OCI-LY7 (cell line): ENCODE results near the gene ECE1. TPM values are rescaled to one million over a fixed set of nuclear protein-coding genes. Genes with fewer than 3 reads are reported as not detected.
A peak's percentile ranks its signal among the peaks of the same experiment; 100 is the strongest.

ENCODE experiments used
- BruUV-seq: library from RNA; stranded (reverse); fragments of 400-500 nt; replicated peaks from 2 replicates; lab custom pipeline; 2021; lab: Mats Ljungman, UMichigan
- CTCF ChIA-PET: fragments of 300-600 bp; sonication (Branson Sonifier 250); formaldehyde crosslinking; loops from one replicate; lab custom pipeline; 2022; ENCODE audit warnings: antibody characterized with exemption; ENCODE audit not compliant: unreplicated experiment; lab: Charles Lee
- POLR2A ChIA-PET: fragments of 300-600 bp; sonication (Branson Sonifier 250); formaldehyde crosslinking; loops from one replicate; lab custom pipeline; 2022; ENCODE audit warnings: antibody characterized with exemption; lab: Charles Lee
- DNase-seq: peaks from one replicate; pipeline ENCODE4 v3.0.0-alpha.2; 2015; ENCODE audit warnings: low spot score
- H2AFZ ChIP-seq: fragments of 200-600 bp; sonication (generic), shearing (Covaris generic); 2 replicates; pipeline ENCODE4 v1.6.1; 2014; ENCODE audit warnings: mild to moderate bottlenecking, antibody characterized with exemption, low read length, moderate library complexity
- H3K27ac ChIP-seq: fragments of 200-600 bp; sonication (generic); 2 replicates; pipeline ENCODE4 v1.5.1; 2014; ENCODE audit warnings: mixed run types, low read depth, mild to moderate bottlenecking, moderate library complexity, low read length, inconsistent platforms; ENCODE audit not compliant: poor library complexity, severe bottlenecking
- H3K36me3 ChIP-seq: fragments of 200-600 bp; sonication (generic); 2 replicates; pipeline ENCODE4 v1.6.1; 2014; ENCODE audit warnings: mild to moderate bottlenecking, antibody characterized with exemption, low read length, moderate library complexity, mixed read lengths; ENCODE audit not compliant: insufficient read depth
- H3K4me1 ChIP-seq: fragments of 200-600 bp; sonication (generic); 2 replicates; pipeline ENCODE4 v1.5.1; 2014; ENCODE audit warnings: mild to moderate bottlenecking, low read length; ENCODE audit not compliant: insufficient read depth, poor library complexity, severe bottlenecking
- H3K4me2 ChIP-seq: fragments of 200-600 bp; sonication (generic); 2 replicates; pipeline ENCODE4 v1.6.1; 2014; ENCODE audit warnings: mild to moderate bottlenecking, low read length
- H3K4me3 ChIP-seq: fragments of 200-600 bp; sonication (generic); 2 replicates; pipeline ENCODE4 v1.5.1; 2014; ENCODE audit warnings: mild to moderate bottlenecking, low read depth, low read length; ENCODE audit not compliant: poor library complexity, severe bottlenecking
- H3K79me2 ChIP-seq: fragments of 200-600 bp; sonication (generic); 2 replicates; pipeline ENCODE4 v1.6.1; 2016; ENCODE audit warnings: low read depth, mild to moderate bottlenecking, low read length, moderate library complexity, mixed read lengths; ENCODE audit not compliant: insufficient read depth
- H3K9me2 ChIP-seq: fragments of 200-600 bp; sonication (generic); 2 replicates; pipeline ENCODE4 v1.6.1; 2016; ENCODE audit warnings: mild to moderate bottlenecking, low read length, mixed read lengths; ENCODE audit not compliant: insufficient read depth
- H3K9me3 ChIP-seq: fragments of 200-600 bp; sonication (generic); 2 replicates; pipeline ENCODE4 v1.6.1; 2014; ENCODE audit warnings: mild to moderate bottlenecking, mixed run types, low read length, mixed read lengths
- H4K20me1 ChIP-seq: fragments of 200-600 bp; sonication (generic); 2 replicates; pipeline ENCODE4 v1.6.1; 2014; ENCODE audit warnings: mild to moderate bottlenecking, antibody characterized with exemption, low read length, moderate library complexity, mixed read lengths; ENCODE audit not compliant: insufficient read depth
- CTCF ChIP-seq: fragments of 200-600 bp; sonication (generic); conservative IDR thresholded peaks from 2 replicates; pipeline ENCODE4 v1.5.1; 2014; ENCODE audit warnings: mild to moderate bottlenecking, antibody characterized with exemption, low read length, moderate library complexity, mixed read lengths
- EZH2phosphoT487 ChIP-seq: fragments of 200-600 bp; sonication (generic); IDR thresholded peaks from 2 replicates; pipeline ENCODE4 v1.6.1; 2018; ENCODE audit warnings: low read depth, borderline replicate concordance, mild to moderate bottlenecking, mixed run types, antibody characterized with exemption, low read length, moderate library complexity, mixed read lengths
- intact Hi-C: fragments of 100-400 bp; cut with micrococcal nuclease; formaldehyde crosslinking; loops from one replicate; pipeline ENCODE4 v1.10.0; 2022; ENCODE audit not compliant: unreplicated experiment
- total RNA-seq, 2 experiments: library from RNA; depleted of rRNA in 1 of 2; stranded (reverse); fragments of >200 nt in 1 of 2; shearing (Covaris generic) in 1 of 2; gene quantifications; 2 replicates each; pipeline ENCODE4 v1.2.3, GENCODE V29; 2014 to 2022

ECE1 gene
- total RNA-seq, 2 experiments from 2014 or later = 20.0 to 32.8 TPM

GRCh38 chr1:21337454-21337927 is 47.2 kb upstream of the ECE1 start:
- no peak for TF ChIP-seq CTCF
- TF ChIP-seq EZH2phosphoT487 = no peak
- POLR2A ChIA-PET = interaction anchor here (1.1 to 1.8 kb wide), 5 partner anchors 8 to 44 kb away, joined by 3 to 7 read pairs (median 4); no protein-coding TSS in a partner anchor
- Histone ChIP-seq H3K4me3 (no peak overlapping the region), H3K4me1 (peaks cover 51% of the 10 kb centered on the region), H2AFZ (no peak overlapping the region), H3K9me3 (no peaks in the 10 kb centered on the region), H3K4me2 (peak overlapping the region; percentile 15; the same call in 1 of the 2 replicates), H3K36me3 (no peaks in the 10 kb centered on the region), H4K20me1 (no peaks in the 10 kb centered on the region), H3K27ac (no peak overlapping the region), H3K79me2 (no peaks in the 10 kb centered on the region; the same call in 1 of the 2 replicates), H3K9me2 (no peaks in the 10 kb centered on the region)
- intact Hi-C loops = no loop called here
- CTCF ChIA-PET = interaction anchor here (0.6 to 1.0 kb wide), 4 partner anchors 12 to 52 kb away, joined by 3 to 12 read pairs (median 6); no protein-coding TSS in a partner anchor
- no TSS peak for BruUV-seq
- DNase-seq = no peak

- ChIA-PET CTCF (interaction anchor here (1.0 kb wide), 1 partner anchor 12 kb away, joined by 3 read pairs; no protein-coding TSS in a partner anchor), POLR2A (interaction anchor here (0.6 to 1.8 kb wide), 8 partner anchors 8 to 1695 kb away, joined by 3 to 7 read pairs (median 4); no protein-coding TSS in a partner anchor)
- Histone ChIP-seq H3K27ac (no peak overlapping the region), H3K4me2 (peak overlapping the region; percentile 15; the same call in 1 of the 2 replicates), H3K9me2 (no peaks in the 10 kb centered on the region), H3K9me3 (no peaks in the 10 kb centered on the region), H4K20me1 (no peaks in the 10 kb centered on the region), H2AFZ (no peak overlapping the region), H3K4me3 (no peak overlapping the region), H3K4me1 (peaks cover 51% of the 10 kb centered on the region), H3K79me2 (no peaks in the 10 kb centered on the region; the same call in 1 of the 2 replicates), H3K36me3 (no peaks in the 10 kb centered on the region)
- BruUV-seq = no TSS peak
- intact Hi-C loops = no loop called here
- no peak for DNase-seq
- no peak for TF ChIP-seq CTCF
- TF ChIP-seq EZH2phosphoT487 = no peak
Measured at GRCh38 chr1:21337010-21337437, 46.8 kb upstream of the ECE1 start.

GRCh38 chr1:21335750-21336224 is 45.5 kb upstream of the ECE1 start:
- intact Hi-C loops = no loop called here
- BruUV-seq = no TSS peak
- POLR2A ChIA-PET = interaction anchor here (1.6 kb wide), 1 partner anchor 36 kb away, joined by 4 read pairs; no protein-coding TSS in a partner anchor
- Histone ChIP-seq H2AFZ (no peak overlapping the region), H3K9me2 (no peaks in the 10 kb centered on the region), H3K9me3 (no peaks in the 10 kb centered on the region), H4K20me1 (no peaks in the 10 kb centered on the region), H3K4me1 (peaks cover 51% of the 10 kb centered on the region), H3K79me2 (no peaks in the 10 kb centered on the region; the same call in 1 of the 2 replicates), H3K27ac (no peak overlapping the region), H3K4me3 (no peak overlapping the region), H3K36me3 (no peaks in the 10 kb centered on the region), H3K4me2 (peak overlapping the region; percentile 86)
- DNase-seq = no peak
- no peak for TF ChIP-seq EZH2phosphoT487
- TF ChIP-seq CTCF = no peak
- CTCF ChIA-PET = no interaction called here
